Progenitor cell of endocrine pancreas (in vitro differentiated cells): Measurements from ENCODE around the gene KPNA6. TPM values are rescaled to one million over a fixed set of nuclear protein-coding genes. Genes with fewer than 3 reads are reported as not detected.
A peak's percentile ranks its signal among the peaks of the same experiment; 100 is the strongest.
"Not testable (repeated sequence)": the region's sequence is repeated elsewhere in the genome, so short reads cannot be mapped to it uniquely, and the experiment has no call there.

Experiments
- DNase-seq: peaks from one replicate; pipeline ENCODE4 v3.0.0; 2021; ENCODE audit warnings: low spot score; ENCODE audit not compliant: unreplicated experiment
- H3K27ac Mint-ChIP-seq: 2 replicates; pipeline ENCODE4 v1.8.0; 2021; ENCODE audit warnings: mild to moderate bottlenecking, moderate library complexity, mixed read lengths
- H3K27me3 Mint-ChIP-seq: 2 replicates; pipeline ENCODE4 v1.8.0; 2021; ENCODE audit warnings: mixed read lengths
- H3K36me3 Mint-ChIP-seq: 2 replicates; pipeline ENCODE4 v1.8.0; 2022; ENCODE audit warnings: mixed read lengths; ENCODE audit not compliant: insufficient read depth
- H3K4me1 Mint-ChIP-seq: 2 replicates; pipeline ENCODE4 v1.8.0; 2021; ENCODE audit warnings: low read depth, mixed read lengths
- H3K4me3 Mint-ChIP-seq: 2 replicates; pipeline ENCODE4 v1.8.0; 2021; ENCODE audit warnings: low read depth, mild to moderate bottlenecking, moderate library complexity, mixed read lengths
- H3K9me3 Mint-ChIP-seq: 2 replicates; pipeline ENCODE4 v1.8.0; 2021; ENCODE audit warnings: low read depth, mixed read lengths
- total RNA-seq: library from RNA; stranded (reverse); gene quantifications from 2 replicates; pipeline ENCODE4 v1.2.1, GENCODE V29; 2021
- TF ChIP-seq, protein P1 (sequence below): fragments of 200-600 bp; sonication (generic); IDR thresholded peaks from one replicate; pipeline ENCODE4 v1.5.0; 2021; ENCODE audit warnings: antibody characterized with exemption, mild to moderate bottlenecking; ENCODE audit not compliant: unreplicated experiment

Gene KPNA6
- total RNA-seq, 1 donor from 2014 or later: 67.0 TPM

DNA sequence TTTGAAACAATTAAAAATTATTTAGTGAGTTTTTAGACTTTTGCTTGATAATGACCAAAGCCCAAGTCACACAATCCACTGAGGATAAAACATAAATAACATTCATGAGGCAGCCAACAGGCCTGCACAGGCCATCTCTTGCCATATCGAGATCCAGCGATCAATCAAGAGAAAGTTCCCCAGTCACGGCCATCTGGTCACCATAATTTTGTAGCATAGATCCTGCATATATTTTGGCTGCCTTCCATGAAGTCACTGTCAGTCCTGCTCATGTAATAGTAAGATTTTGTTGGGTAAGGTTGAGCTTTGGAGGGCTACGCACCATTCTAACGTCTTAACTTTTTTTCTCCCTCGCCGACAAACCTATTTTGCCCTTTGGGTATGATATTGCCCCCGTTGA lies 17.5 kb downstream of the KPNA6 start:
- Mint-ChIP-seq H3K4me1 (peaks cover 9% of the 10 kb centered on the region), H3K27ac (no peak overlapping the region), H3K9me3 (no peaks in the 10 kb centered on the region), H3K36me3 (no peaks in the 10 kb centered on the region), H3K4me3 (no peak overlapping the region), H3K27me3 (no peaks in the 10 kb centered on the region)
- TF ChIP-seq, protein P1, sequence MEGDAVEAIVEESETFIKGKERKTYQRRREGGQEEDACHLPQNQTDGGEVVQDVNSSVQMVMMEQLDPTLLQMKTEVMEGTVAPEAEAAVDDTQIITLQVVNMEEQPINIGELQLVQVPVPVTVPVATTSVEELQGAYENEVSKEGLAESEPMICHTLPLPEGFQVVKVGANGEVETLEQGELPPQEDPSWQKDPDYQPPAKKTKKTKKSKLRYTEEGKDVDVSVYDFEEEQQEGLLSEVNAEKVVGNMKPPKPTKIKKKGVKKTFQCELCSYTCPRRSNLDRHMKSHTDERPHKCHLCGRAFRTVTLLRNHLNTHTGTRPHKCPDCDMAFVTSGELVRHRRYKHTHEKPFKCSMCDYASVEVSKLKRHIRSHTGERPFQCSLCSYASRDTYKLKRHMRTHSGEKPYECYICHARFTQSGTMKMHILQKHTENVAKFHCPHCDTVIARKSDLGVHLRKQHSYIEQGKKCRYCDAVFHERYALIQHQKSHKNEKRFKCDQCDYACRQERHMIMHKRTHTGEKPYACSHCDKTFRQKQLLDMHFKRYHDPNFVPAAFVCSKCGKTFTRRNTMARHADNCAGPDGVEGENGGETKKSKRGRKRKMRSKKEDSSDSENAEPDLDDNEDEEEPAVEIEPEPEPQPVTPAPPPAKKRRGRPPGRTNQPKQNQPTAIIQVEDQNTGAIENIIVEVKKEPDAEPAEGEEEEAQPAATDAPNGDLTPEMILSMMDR: no peak
- DNase-seq: no peak

GRCh38 chr1:32126770-32127169 lies 18.9 kb downstream of the KPNA6 start:
- Mint-ChIP-seq H3K4me3 (no peak overlapping the region), H3K4me1 (peaks cover 9% of the 10 kb centered on the region), H3K27ac (no peak overlapping the region), H3K27me3 (no peaks in the 10 kb centered on the region), H3K36me3 (no peaks in the 10 kb centered on the region), H3K9me3 (no peaks in the 10 kb centered on the region)
- DNase-seq: no peak
- TF ChIP-seq, protein P1: no peak

GRCh38 chr1:32127409-32128198 lies 19.7 kb downstream of the KPNA6 start:
- DNase-seq: no peak
- Mint-ChIP-seq H3K4me3 (no peak overlapping the region), H3K4me1 (peaks cover 9% of the 10 kb centered on the region), H3K27ac (peak overlapping the region; percentile 3), H3K27me3 (no peaks in the 10 kb centered on the region), H3K9me3 (no peaks in the 10 kb centered on the region), H3K36me3 (no peaks in the 10 kb centered on the region)
- TF ChIP-seq, protein P1: peak; percentile 22

- Mint-ChIP-seq H3K4me1 (peaks cover 9% of the 10 kb centered on the region), H3K36me3 (no peaks in the 10 kb centered on the region), H3K4me3 (no peak overlapping the region), H3K9me3 (no peaks in the 10 kb centered on the region), H3K27me3 (no peaks in the 10 kb centered on the region), H3K27ac (no peak overlapping the region)
- no peak for DNase-seq
- TF ChIP-seq, protein P1: no peak
Measured at GRCh38 chr1:32128479-32128878, 20.6 kb downstream of the KPNA6 start.

- Mint-ChIP-seq H3K27me3 (no peaks in the 10 kb centered on the region), H3K4me1 (peaks cover 9% of the 10 kb centered on the region), H3K4me3 (no peak overlapping the region), H3K36me3 (no peaks in the 10 kb centered on the region), H3K9me3 (no peaks in the 10 kb centered on the region), H3K27ac (peak overlapping the region; percentile 47)
- TF ChIP-seq, protein P1: no peak
- DNase-seq: no peak
Measured at GRCh38 chr1:32128964-32129363, 21.1 kb downstream of the KPNA6 start.

- not testable (repeated sequence) for H3K27ac Mint-ChIP-seq
Measured at GRCh38 chr1:32133950-32134280, 26.1 kb downstream of the KPNA6 start.

More at GRCh38 chr1:32133950-32134280, 26.1 kb downstream of the KPNA6 start:
- H3K36me3 Mint-ChIP-seq, H3K27me3 Mint-ChIP-seq, H3K9me3 Mint-ChIP-seq, DNase-seq, H3K4me3 Mint-ChIP-seq, H3K4me1 Mint-ChIP-seq: not testable (repeated sequence)
